Measurements from ENCODE around the gene OCA2. TPM values are rescaled to one million over a fixed set of nuclear protein-coding genes. Genes with fewer than 3 reads are reported as not detected.
"Not testable (repeated sequence)": the region's sequence is repeated elsewhere in the genome, so short reads cannot be mapped to it uniquely, and the experiment has no call there.

OCA2 gene
- total RNA-seq, 4 donors from 2014 or later = 7.0 to 53.1 (median 20.4) TPM

DNA sequence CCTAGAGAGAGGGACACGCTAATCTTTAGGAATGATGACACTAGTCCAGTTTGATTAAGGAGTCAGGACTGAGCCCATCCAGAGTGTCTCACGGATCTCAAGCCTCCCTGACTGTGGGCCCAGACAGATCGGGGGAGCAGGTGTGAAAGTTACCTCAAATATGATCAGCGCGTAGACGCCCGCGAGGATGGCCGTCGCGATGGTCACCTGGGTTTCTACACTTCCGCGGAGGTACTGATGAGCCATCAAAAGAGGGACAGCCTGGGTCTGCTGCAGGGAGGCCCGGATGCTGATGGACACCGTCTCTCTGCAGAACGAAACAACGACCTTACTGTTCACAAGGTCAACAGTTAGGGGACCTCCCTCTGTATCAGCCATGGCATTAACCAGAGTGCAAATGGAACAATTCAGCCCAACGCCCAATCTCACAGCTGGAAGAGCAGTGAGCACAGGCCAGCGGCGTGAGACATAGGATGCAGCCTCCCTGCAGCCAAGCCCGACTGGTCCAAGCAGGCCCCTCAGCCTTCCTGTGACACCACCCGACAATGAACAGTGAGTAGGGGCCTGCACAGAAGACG is 84.4 kb downstream of the OCA2 start:
- H3K4me3 ChIP-seq = no peak overlapping the region
- no peaks in the 10 kb centered on the region for H3K36me3 ChIP-seq
- WGBS = 87% methylated on average over 22 of the region's 23 CpGs
- TF ChIP-seq EP300 (IDR thresholded peaks at IDR 0.05) (no peak), POLR2A (IDR thresholded peaks at IDR 0.05) (no peak), POLR2AphosphoS5 (IDR thresholded peaks at IDR 0.05) (no peak), CTCF (IDR thresholded peaks at IDR 0.05) (no peak)
- DNase-seq (ENCODE audit: low spot score in 2 of 2) = no peak
- H3K27me3 ChIP-seq = no peaks in the 10 kb centered on the region
- H3K9me3 ChIP-seq = no peaks in the 10 kb centered on the region
- no peaks in the 10 kb centered on the region for H3K4me1 ChIP-seq
- H3K27ac ChIP-seq = no peak overlapping the region

DNA sequence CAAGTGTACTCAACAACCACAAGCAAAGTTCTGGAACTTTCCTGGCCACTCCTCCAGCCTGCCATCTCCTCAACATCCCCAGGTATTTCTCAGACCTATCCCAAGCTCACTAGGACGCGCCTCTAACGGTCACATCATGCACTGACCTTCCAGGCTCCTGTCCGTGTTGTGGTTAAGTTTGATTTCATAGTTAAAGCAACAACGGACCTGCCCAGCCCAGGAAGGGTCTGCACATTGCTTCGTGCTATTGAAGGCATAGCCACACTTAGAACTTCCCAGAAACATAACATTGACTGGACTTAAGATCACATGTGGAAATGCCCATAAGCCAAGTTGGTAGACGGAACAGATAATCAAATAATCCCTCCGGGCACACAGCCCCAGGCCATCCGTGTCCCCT is 85.1 kb downstream of the OCA2 start:
- 93% methylated on average over 9 of the region's 9 CpGs for WGBS
- TF ChIP-seq EP300 (IDR thresholded peaks at IDR 0.05) = no peak
- TF ChIP-seq POLR2AphosphoS5 (IDR thresholded peaks at IDR 0.05) = no peak
- TF ChIP-seq POLR2A (IDR thresholded peaks at IDR 0.05) = no peak
- TF ChIP-seq CTCF (IDR thresholded peaks at IDR 0.05) = no peak
- H3K27me3 ChIP-seq = no peaks in the 10 kb centered on the region
- no peaks in the 10 kb centered on the region for H3K36me3 ChIP-seq
- DNase-seq (ENCODE audit: low spot score in 2 of 2) = no peak
- H3K27ac ChIP-seq = no peak overlapping the region
- H3K4me1 ChIP-seq = no peaks in the 10 kb centered on the region
- no peak overlapping the region for H3K4me3 ChIP-seq
- H3K9me3 ChIP-seq = no peaks in the 10 kb centered on the region

- Histone ChIP-seq H3K36me3 (no peaks in the 10 kb centered on the region), H3K4me1 (no peaks in the 10 kb centered on the region), H3K27ac (no peak overlapping the region), H3K27me3 (no peaks in the 10 kb centered on the region), H3K9me3 (no peaks in the 10 kb centered on the region), H3K4me3 (no peak overlapping the region)
- DNase-seq (ENCODE audit: low spot score in 2 of 2) = no peak
- 86% methylated on average over 7 of the region's 7 CpGs for WGBS
- TF ChIP-seq CTCF (IDR thresholded peaks at IDR 0.05) = no peak
- TF ChIP-seq POLR2A (IDR thresholded peaks at IDR 0.05) = no peak
- no peak for TF ChIP-seq EP300 (IDR thresholded peaks at IDR 0.05)
- TF ChIP-seq POLR2AphosphoS5 (IDR thresholded peaks at IDR 0.05) = no peak
These were observed 85.6 kb downstream of the OCA2 start for GRCh38 chr15:28013480-28013879.

DNA sequence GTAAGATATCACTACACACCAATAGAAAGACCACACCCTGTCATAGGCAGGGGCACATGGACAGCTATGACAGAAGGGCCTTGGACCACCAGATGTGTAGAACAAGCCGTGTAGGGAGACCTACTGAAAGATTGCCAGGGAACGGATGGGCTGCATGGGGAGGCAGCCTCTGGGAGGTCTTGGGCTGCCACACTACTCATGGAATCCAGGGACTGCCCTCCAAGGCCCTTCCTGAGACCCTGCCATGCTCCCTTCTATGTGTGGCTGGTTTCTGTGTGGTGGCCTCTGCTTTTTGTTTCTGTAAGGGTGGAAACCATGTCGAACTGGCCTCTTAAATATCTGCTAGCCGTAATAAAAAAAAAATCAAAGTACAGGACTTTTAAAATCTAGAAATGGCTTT is 86.9 kb downstream of the OCA2 start:
- TF ChIP-seq POLR2A (IDR thresholded peaks at IDR 0.05) = no peak
- TF ChIP-seq EP300 (IDR thresholded peaks at IDR 0.05) = no peak
- TF ChIP-seq CTCF (IDR thresholded peaks at IDR 0.05) = no peak
- no peak for TF ChIP-seq POLR2AphosphoS5 (IDR thresholded peaks at IDR 0.05)
- no peaks in the 10 kb centered on the region for H3K9me3 ChIP-seq
- no peak for DNase-seq (ENCODE audit: low spot score in 2 of 2)
- 88% methylated on average over 4 of the region's 4 CpGs for WGBS
- no peaks in the 10 kb centered on the region for H3K36me3 ChIP-seq
- no peaks in the 10 kb centered on the region for H3K4me1 ChIP-seq
- no peak overlapping the region for H3K27ac ChIP-seq
- no peak overlapping the region for H3K4me3 ChIP-seq
- H3K27me3 ChIP-seq = no peaks in the 10 kb centered on the region

DNA sequence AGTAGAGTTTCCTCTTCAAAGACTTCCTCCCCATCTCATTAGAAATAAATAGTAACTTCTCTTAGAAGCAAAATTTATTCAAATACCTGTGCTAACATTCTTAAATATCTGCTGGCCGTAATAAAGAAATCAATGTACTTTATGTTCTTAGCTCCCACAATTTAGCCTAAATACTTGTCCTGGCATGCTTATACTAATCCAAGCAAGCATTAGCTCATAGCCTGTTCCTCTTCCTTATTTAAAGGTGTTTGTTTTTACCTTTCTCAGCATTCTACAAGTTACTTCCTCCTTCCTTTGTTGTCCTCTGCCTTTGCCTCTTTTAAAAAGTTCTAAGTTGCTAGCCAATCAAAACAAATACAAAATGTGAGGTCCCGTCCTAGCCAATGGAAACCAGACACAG is 90.9 kb downstream of the OCA2 start:
- not testable (repeated sequence) for H3K4me1 ChIP-seq; DNase-seq (ENCODE audit: low spot score in 2 of 2); H3K4me3 ChIP-seq; H3K27ac ChIP-seq; H3K27me3 ChIP-seq; H3K9me3 ChIP-seq; H3K36me3 ChIP-seq
- WGBS = 73% methylated on average over 2 of the region's 2 CpGs
